BE2C (cell line): ENCODE measurements around the gene PIP5KL1.

Source experiments
- DNase-seq: peaks from one replicate; pipeline ENCODE4 v3.0.0-alpha.2; 2020
- H3K27me3 ChIP-seq: fragments of 250-450 bp; sonication (Bioruptor Pico); 2 replicates; pipeline ENCODE4 v1.5.1; 2020; ENCODE audit warnings: mild to moderate bottlenecking
- H3K36me3 ChIP-seq: fragments of 250-450 bp; sonication (Bioruptor Pico); 2 replicates; pipeline ENCODE4 v1.5.1; 2020; ENCODE audit warnings: mild to moderate bottlenecking
- H3K4me1 ChIP-seq: fragments of 250-450 bp; sonication (Bioruptor Pico); 2 replicates; pipeline ENCODE4 v1.5.1; 2020
- H3K4me3 ChIP-seq: 2 replicates; pipeline ENCODE4 v1.5.1; 2011; ENCODE audit warnings: low read depth, low read length
- H3K9me3 ChIP-seq: fragments of 250-450 bp; sonication (Bioruptor Pico); 2 replicates; pipeline ENCODE4 v1.5.1; 2020
- TF ChIP-seq, protein P1 (sequence below): IDR thresholded peaks from 2 replicates; pipeline ENCODE4 v1.5.1; 2012; ENCODE audit warnings: mild to moderate bottlenecking, low read depth, low read length

The PIP5KL1 gene

DNA sequence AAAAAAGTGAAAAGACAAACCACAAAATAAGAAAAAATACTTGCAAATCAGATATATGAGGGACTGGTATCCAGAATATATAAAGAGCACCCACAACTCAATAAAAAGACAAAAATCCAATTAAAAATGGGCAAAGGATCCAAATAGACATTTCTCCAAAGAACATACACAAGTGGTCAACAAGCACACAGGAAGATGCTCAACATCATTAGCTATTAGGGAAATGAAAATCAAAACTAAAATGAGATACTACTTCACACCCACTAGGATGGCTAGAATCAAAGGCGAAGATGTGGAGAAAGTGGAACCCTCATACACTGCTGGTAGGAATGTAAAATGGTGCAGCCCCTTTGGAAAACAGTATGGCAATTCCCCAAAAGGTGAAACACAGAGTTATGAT is 28.2 kb upstream of the PIP5KL1 start:
- Histone ChIP-seq H3K27me3 (no peaks in the 10 kb centered on the region), H3K36me3 (no peaks in the 10 kb centered on the region), H3K4me1 (peaks cover 27% of the 10 kb centered on the region), H3K4me3 (no peak overlapping the region), H3K9me3 (no peaks in the 10 kb centered on the region)
- DNase-seq = no peak
- TF ChIP-seq, protein P1, sequence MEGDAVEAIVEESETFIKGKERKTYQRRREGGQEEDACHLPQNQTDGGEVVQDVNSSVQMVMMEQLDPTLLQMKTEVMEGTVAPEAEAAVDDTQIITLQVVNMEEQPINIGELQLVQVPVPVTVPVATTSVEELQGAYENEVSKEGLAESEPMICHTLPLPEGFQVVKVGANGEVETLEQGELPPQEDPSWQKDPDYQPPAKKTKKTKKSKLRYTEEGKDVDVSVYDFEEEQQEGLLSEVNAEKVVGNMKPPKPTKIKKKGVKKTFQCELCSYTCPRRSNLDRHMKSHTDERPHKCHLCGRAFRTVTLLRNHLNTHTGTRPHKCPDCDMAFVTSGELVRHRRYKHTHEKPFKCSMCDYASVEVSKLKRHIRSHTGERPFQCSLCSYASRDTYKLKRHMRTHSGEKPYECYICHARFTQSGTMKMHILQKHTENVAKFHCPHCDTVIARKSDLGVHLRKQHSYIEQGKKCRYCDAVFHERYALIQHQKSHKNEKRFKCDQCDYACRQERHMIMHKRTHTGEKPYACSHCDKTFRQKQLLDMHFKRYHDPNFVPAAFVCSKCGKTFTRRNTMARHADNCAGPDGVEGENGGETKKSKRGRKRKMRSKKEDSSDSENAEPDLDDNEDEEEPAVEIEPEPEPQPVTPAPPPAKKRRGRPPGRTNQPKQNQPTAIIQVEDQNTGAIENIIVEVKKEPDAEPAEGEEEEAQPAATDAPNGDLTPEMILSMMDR = no peak

GRCh38 chr9:127955294-127956015 is 24.9 kb upstream of the PIP5KL1 start:
- no peaks in the 10 kb centered on the region for H3K36me3 ChIP-seq
- peak; percentile 83 for DNase-seq
- H3K9me3 ChIP-seq = no peaks in the 10 kb centered on the region
- TF ChIP-seq, protein P1 = peak; percentile 72
- H3K4me1 ChIP-seq = peaks cover 21% of the 10 kb centered on the region
- H3K27me3 ChIP-seq = no peaks in the 10 kb centered on the region
- no peak overlapping the region for H3K4me3 ChIP-seq

- no peak for DNase-seq
- Histone ChIP-seq H3K4me3 (no peak overlapping the region), H3K27me3 (no peaks in the 10 kb centered on the region), H3K4me1 (peaks cover 24% of the 10 kb centered on the region), H3K36me3 (no peaks in the 10 kb centered on the region), H3K9me3 (no peaks in the 10 kb centered on the region)
- TF ChIP-seq, protein P1 = no peak
Observed at GRCh38 chr9:127954831-127955293, 24.3 kb upstream of the PIP5KL1 start.

DNA sequence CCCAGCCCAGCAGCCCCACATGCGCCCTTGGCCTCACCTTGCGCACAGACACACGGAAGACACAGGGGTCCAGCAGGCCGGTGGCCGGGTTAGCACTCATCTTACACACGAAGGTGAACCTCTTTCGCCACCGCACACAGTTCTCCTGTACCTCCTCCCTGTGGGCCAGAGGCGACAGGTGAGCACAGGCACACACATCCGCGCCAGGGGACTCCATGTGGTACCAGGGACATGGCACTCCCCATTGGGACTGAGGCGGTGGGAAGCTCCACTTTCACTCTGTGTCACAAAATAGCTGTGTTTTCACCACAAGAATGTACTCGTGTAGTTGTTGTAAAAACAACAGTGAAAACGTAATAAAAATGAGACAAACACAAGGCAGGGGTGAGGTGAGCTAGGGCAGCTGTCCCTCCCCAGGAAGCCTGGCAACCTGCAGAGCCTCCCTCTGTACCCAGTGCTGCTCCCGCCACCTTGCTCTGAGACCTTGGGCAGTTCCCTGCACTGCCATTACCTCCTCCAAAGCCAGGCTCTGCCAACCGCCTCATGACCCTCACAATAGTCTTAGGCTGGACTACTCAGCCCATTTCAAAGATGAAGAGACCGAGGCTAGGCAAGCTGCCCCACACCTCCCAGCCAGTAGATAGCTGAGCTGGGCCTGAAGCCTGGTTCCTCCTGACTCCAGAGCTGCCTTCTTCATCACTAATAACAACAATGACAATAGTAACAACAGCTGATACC is 23.4 kb upstream of the PIP5KL1 start:
- no peak for DNase-seq
- no peaks in the 10 kb centered on the region for H3K9me3 ChIP-seq
- H3K4me1 ChIP-seq = peaks cover 28% of the 10 kb centered on the region
- no peaks in the 10 kb centered on the region for H3K27me3 ChIP-seq
- no peak overlapping the region for H3K4me3 ChIP-seq
- TF ChIP-seq, protein P1 = no peak
- no peaks in the 10 kb centered on the region for H3K36me3 ChIP-seq

DNA sequence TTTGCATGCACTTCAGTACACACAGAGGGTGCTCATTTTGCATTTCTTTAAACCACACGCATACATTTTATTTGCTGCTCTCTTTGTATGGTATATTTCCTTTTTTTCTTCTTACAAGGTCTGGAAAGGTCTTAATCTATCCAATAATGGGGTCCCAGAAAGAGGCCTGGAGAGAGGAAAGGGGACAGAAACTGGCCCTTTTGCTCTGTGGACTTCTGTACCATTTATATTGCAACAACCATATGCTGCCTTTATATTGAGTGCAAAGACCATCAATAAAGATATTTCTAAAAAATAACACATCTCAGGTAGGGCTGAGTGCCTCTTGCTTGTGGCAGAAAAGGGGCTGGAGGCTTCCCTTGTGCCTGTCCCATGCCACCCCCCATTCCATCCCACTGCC is 22.6 kb upstream of the PIP5KL1 start:
- no peaks in the 10 kb centered on the region for H3K27me3 ChIP-seq
- DNase-seq = no peak
- H3K36me3 ChIP-seq = no peaks in the 10 kb centered on the region
- peaks cover 28% of the 10 kb centered on the region for H3K4me1 ChIP-seq
- TF ChIP-seq, protein P1 = no peak
- H3K4me3 ChIP-seq = no peak overlapping the region
- no peaks in the 10 kb centered on the region for H3K9me3 ChIP-seq
